Measurements from ENCODE around the gene GNAI1. TPM values are rescaled to one million over a fixed set of nuclear protein-coding genes. Genes with fewer than 3 reads are reported as not detected.
A peak's percentile ranks its signal among the peaks of the same experiment; 100 is the strongest.

GNAI1 gene
- total RNA-seq, 1 donor from 2014 or later: 35.5 TPM

DNA sequence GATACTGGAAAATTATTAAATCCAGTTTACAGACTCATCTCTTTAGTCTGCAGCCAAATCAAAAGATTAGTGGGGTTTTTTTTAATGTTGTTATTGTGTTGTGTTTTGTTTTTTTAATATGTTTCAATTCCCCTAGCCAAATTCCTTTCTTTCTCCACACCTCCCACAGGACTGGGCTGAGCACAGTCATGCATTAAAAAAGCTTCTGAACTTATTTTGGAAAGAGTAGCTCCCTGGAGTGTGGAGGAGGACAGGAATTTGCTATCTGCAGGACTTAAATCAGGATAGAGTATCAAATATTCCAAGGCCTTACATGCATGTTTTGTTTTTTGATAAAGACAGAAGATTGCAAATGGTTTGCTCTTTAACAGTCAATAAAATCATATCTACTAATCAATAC, 90.7 kb downstream of the GNAI1 start:
- no peaks in the 10 kb centered on the region for H3K4me1 ChIP-seq (ENCODE audit: insufficient read depth, low read length)
- H3K79me2 ChIP-seq (ENCODE audit: insufficient read depth, low read length): no peaks in the 10 kb centered on the region
- Mint-ChIP-seq H3K9me3 (ENCODE audit: unreplicated experiment) (no peaks in the 10 kb centered on the region), H3K36me3 (ENCODE audit: low read depth, unreplicated experiment) (peaks cover 1% of the 10 kb centered on the region), H3K27me3 (ENCODE audit: low read depth, unreplicated experiment) (no peaks in the 10 kb centered on the region), H3K4me1 (ENCODE audit: low read depth, unreplicated experiment) (peaks cover 10% of the 10 kb centered on the region), H3K4me3 (ENCODE audit: unreplicated experiment) (no peak overlapping the region), H3K27ac (ENCODE audit: unreplicated experiment) (no peak overlapping the region)
- TF ChIP-seq, protein P1, sequence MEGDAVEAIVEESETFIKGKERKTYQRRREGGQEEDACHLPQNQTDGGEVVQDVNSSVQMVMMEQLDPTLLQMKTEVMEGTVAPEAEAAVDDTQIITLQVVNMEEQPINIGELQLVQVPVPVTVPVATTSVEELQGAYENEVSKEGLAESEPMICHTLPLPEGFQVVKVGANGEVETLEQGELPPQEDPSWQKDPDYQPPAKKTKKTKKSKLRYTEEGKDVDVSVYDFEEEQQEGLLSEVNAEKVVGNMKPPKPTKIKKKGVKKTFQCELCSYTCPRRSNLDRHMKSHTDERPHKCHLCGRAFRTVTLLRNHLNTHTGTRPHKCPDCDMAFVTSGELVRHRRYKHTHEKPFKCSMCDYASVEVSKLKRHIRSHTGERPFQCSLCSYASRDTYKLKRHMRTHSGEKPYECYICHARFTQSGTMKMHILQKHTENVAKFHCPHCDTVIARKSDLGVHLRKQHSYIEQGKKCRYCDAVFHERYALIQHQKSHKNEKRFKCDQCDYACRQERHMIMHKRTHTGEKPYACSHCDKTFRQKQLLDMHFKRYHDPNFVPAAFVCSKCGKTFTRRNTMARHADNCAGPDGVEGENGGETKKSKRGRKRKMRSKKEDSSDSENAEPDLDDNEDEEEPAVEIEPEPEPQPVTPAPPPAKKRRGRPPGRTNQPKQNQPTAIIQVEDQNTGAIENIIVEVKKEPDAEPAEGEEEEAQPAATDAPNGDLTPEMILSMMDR (IDR thresholded peaks at IDR 0.05; ENCODE audit: insufficient read depth, low read depth, low read length): no peak
- H3K36me3 ChIP-seq (ENCODE audit: insufficient read depth, low read length): no peaks in the 10 kb centered on the region
- no peaks in the 10 kb centered on the region for H3K27me3 ChIP-seq (ENCODE audit: insufficient read depth, low read length)
- no peaks in the 10 kb centered on the region for H3K9me3 ChIP-seq (ENCODE audit: insufficient read depth, low read depth, low read length)
- H3K27ac ChIP-seq (ENCODE audit: low read depth, low read length): no peak overlapping the region
- FAIRE-seq: peak; percentile 41
- peak; percentile 34 for DNase-seq (ENCODE audit: low read depth)
- no peak overlapping the region for H2AFZ ChIP-seq (ENCODE audit: low read depth, low read length)
- no peaks in the 10 kb centered on the region for H4K20me1 ChIP-seq (ENCODE audit: insufficient read depth, low read length)
- H3K4me3 ChIP-seq (ENCODE audit: insufficient read depth, low read depth, low read length): no peak overlapping the region
- H3K4me2 ChIP-seq (ENCODE audit: low read length): no peak overlapping the region
- H3K9ac ChIP-seq (ENCODE audit: low read length): no peak overlapping the region

DNA sequence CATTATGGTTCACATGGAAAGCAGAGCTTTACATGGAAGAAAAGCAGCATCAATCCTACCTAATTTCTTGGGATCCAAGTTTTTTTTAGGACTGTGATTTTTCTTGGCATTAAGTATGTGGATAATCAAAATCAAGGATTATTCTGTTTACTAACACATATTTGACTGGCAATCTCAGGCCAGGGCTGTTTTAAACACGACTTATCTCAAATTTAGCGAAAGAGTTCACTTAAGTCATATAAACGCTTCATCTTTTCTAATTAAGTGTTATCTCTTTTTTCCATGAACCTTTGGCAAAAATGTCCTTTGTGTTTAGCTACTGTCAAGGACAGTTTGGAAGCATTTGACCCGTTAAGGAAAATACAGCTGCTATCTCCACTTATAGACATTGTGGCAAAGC, 92.0 kb downstream of the GNAI1 start:
- Histone ChIP-seq H3K4me3 (ENCODE audit: insufficient read depth, low read depth, low read length) (no peak overlapping the region), H3K4me2 (ENCODE audit: low read length) (no peak overlapping the region), H2AFZ (ENCODE audit: low read depth, low read length) (no peak overlapping the region), H3K27me3 (ENCODE audit: insufficient read depth, low read length) (no peaks in the 10 kb centered on the region), H3K27ac (ENCODE audit: low read depth, low read length) (no peak overlapping the region), H4K20me1 (ENCODE audit: insufficient read depth, low read length) (no peaks in the 10 kb centered on the region), H3K9ac (ENCODE audit: low read length) (no peak overlapping the region), H3K79me2 (ENCODE audit: insufficient read depth, low read length) (no peaks in the 10 kb centered on the region), H3K9me3 (ENCODE audit: insufficient read depth, low read depth, low read length) (no peaks in the 10 kb centered on the region), H3K36me3 (ENCODE audit: insufficient read depth, low read length) (no peaks in the 10 kb centered on the region), H3K4me1 (ENCODE audit: insufficient read depth, low read length) (peaks cover 1% of the 10 kb centered on the region)
- DNase-seq (ENCODE audit: low read depth) (no peak), FAIRE-seq (no peak)
- Mint-ChIP-seq H3K4me1 (ENCODE audit: low read depth, unreplicated experiment) (peaks cover 16% of the 10 kb centered on the region), H3K9me3 (ENCODE audit: unreplicated experiment) (no peaks in the 10 kb centered on the region), H3K27me3 (ENCODE audit: low read depth, unreplicated experiment) (no peaks in the 10 kb centered on the region), H3K4me3 (ENCODE audit: unreplicated experiment) (no peak overlapping the region), H3K27ac (ENCODE audit: unreplicated experiment) (no peak overlapping the region), H3K36me3 (ENCODE audit: low read depth, unreplicated experiment) (no peaks in the 10 kb centered on the region)
- TF ChIP-seq, protein P1 (IDR thresholded peaks at IDR 0.05; ENCODE audit: insufficient read depth, low read depth, low read length): no peak
- TF ChIP-seq EZH2 (IDR thresholded peaks at IDR 0.05; ENCODE audit: insufficient read depth, low read length): no peak

DNA sequence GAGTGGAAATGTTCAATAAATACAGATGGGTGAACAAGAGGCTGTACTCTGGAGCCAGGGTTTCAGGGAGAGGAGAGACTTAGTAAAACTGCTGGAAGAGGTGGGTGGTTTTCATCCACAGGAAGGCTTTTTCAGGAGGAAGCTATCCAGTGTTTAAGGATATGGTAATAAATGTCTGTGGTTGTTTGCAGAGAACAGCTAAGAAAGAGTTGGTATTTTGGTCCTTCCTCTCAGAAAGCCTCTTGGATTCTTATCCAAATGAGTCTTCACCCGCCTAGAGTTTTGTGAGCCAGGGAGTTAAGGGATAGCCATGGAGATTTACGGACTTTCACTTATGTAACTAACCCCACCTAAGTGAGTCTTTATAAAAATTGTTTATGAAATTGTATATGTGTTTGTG, 95.7 kb downstream of the GNAI1 start:
- no peak overlapping the region for H3K27ac ChIP-seq (ENCODE audit: low read depth, low read length)
- no peak overlapping the region for H3K27ac Mint-ChIP-seq (ENCODE audit: unreplicated experiment)
- no peaks in the 10 kb centered on the region for H3K79me2 ChIP-seq (ENCODE audit: insufficient read depth, low read length)
- no peaks in the 10 kb centered on the region for H3K27me3 ChIP-seq (ENCODE audit: insufficient read depth, low read length)
- no peaks in the 10 kb centered on the region for H3K36me3 Mint-ChIP-seq (ENCODE audit: low read depth, unreplicated experiment)
- no peaks in the 10 kb centered on the region for H3K9me3 Mint-ChIP-seq (ENCODE audit: unreplicated experiment)
- no peak for FAIRE-seq
- no peaks in the 10 kb centered on the region for H4K20me1 ChIP-seq (ENCODE audit: insufficient read depth, low read length)
- H3K4me1 Mint-ChIP-seq (ENCODE audit: low read depth, unreplicated experiment): peaks cover 26% of the 10 kb centered on the region
- H3K36me3 ChIP-seq (ENCODE audit: insufficient read depth, low read length): no peaks in the 10 kb centered on the region
- H3K9ac ChIP-seq (ENCODE audit: low read length): no peak overlapping the region
- TF ChIP-seq, protein P1 (IDR thresholded peaks at IDR 0.05; ENCODE audit: insufficient read depth, low read depth, low read length): no peak
- no peak for TF ChIP-seq EZH2 (IDR thresholded peaks at IDR 0.05; ENCODE audit: insufficient read depth, low read length)
- no peaks in the 10 kb centered on the region for H3K27me3 Mint-ChIP-seq (ENCODE audit: low read depth, unreplicated experiment)
- H3K4me2 ChIP-seq (ENCODE audit: low read length): no peak overlapping the region
- peak; percentile 10 for DNase-seq (ENCODE audit: low read depth)
- peaks cover 4% of the 10 kb centered on the region for H3K4me1 ChIP-seq (ENCODE audit: insufficient read depth, low read length)
- H2AFZ ChIP-seq (ENCODE audit: low read depth, low read length): no peak overlapping the region
- H3K4me3 Mint-ChIP-seq (ENCODE audit: unreplicated experiment): no peak overlapping the region
- H3K4me3 ChIP-seq (ENCODE audit: insufficient read depth, low read depth, low read length): no peak overlapping the region
- H3K9me3 ChIP-seq (ENCODE audit: insufficient read depth, low read depth, low read length): no peaks in the 10 kb centered on the region

All from astrocyte (in vitro differentiated cells and primary cell).